ENCODE measurements around the gene ARHGAP10. TPM values are rescaled to one million over a fixed set of nuclear protein-coding genes. Genes with fewer than 3 reads are reported as not detected.

The ARHGAP10 gene
- total RNA-seq, 1 experiment from 2014 or later = 9.0 TPM

GRCh38 chr4:147820975-147821374 lies 89.1 kb downstream of the ARHGAP10 start:
- Histone ChIP-seq H3K9ac (ENCODE audit: low read length) (no peak overlapping the region), H3K27ac (ENCODE audit: low read length) (no peak overlapping the region), H3K27me3 (ENCODE audit: low read length) (no peaks in the 10 kb centered on the region), H3K79me2 (ENCODE audit: low read length) (no peaks in the 10 kb centered on the region), H3K9me2 (replicated peaks; ENCODE audit: low read length) (no peaks in the 10 kb centered on the region), H3K4me3 (ENCODE audit: low read length) (no peak overlapping the region), H3F3A (ENCODE audit: low read length, unreplicated experiment) (no peaks in the 10 kb centered on the region), H3K4me1 (ENCODE audit: insufficient read depth, low read length) (peaks cover 10% of the 10 kb centered on the region), H3K9me3 (ENCODE audit: low read length) (no peaks in the 10 kb centered on the region), H3K36me3 (ENCODE audit: low read depth, low read length) (no peaks in the 10 kb centered on the region), H4K20me1 (ENCODE audit: low read length) (no peaks in the 10 kb centered on the region), H3K4me2 (ENCODE audit: low read length) (no peak overlapping the region), H2AFZ (ENCODE audit: low read length) (no peak overlapping the region)
- ChIA-PET CTCF (interaction anchor here (1.1 kb wide), 1 partner anchor 46 kb away, joined by 3 read pairs; no protein-coding TSS in a partner anchor), POLR2A (ENCODE audit: unreplicated experiment) (no interaction called here)
- no peak for TF ChIP-seq EZH2phosphoT487 (IDR thresholded peaks at IDR 0.05; ENCODE audit: borderline replicate concordance, low read length)
- no peak for TF ChIP-seq CTCF (conservative IDR thresholded peaks at IDR 0.05; ENCODE audit: low read depth, low read length)
- TF ChIP-seq EZH2 (IDR thresholded peaks at IDR 0.05; ENCODE audit: low read length, unreplicated experiment) = no peak
- no TSS peak for BruUV-seq (replicated peaks)
- intact Hi-C loops (cut with micrococcal nuclease) = no loop called here
- ATAC-seq = no peak
- no peak for DNase-seq

- Histone ChIP-seq H2AFZ (ENCODE audit: low read length) (no peak overlapping the region), H3K27me3 (ENCODE audit: low read length) (no peaks in the 10 kb centered on the region), H3K27ac (ENCODE audit: low read length) (no peak overlapping the region), H3K9me2 (replicated peaks; ENCODE audit: low read length) (no peaks in the 10 kb centered on the region), H3F3A (ENCODE audit: low read length, unreplicated experiment) (no peaks in the 10 kb centered on the region), H3K36me3 (ENCODE audit: low read depth, low read length) (no peaks in the 10 kb centered on the region), H3K4me3 (ENCODE audit: low read length) (no peak overlapping the region), H3K4me2 (ENCODE audit: low read length) (no peak overlapping the region), H3K9ac (ENCODE audit: low read length) (no peak overlapping the region), H3K79me2 (ENCODE audit: low read length) (no peaks in the 10 kb centered on the region), H3K4me1 (ENCODE audit: insufficient read depth, low read length) (peaks cover 14% of the 10 kb centered on the region), H4K20me1 (ENCODE audit: low read length) (no peaks in the 10 kb centered on the region), H3K9me3 (ENCODE audit: low read length) (no peaks in the 10 kb centered on the region)
- BruUV-seq (replicated peaks) = no TSS peak
- ChIA-PET CTCF (interaction anchor here (1.1 kb wide), 1 partner anchor 45 kb away, joined by 3 read pairs; no protein-coding TSS in a partner anchor), POLR2A (ENCODE audit: unreplicated experiment) (no interaction called here)
- no peak for TF ChIP-seq CTCF (conservative IDR thresholded peaks at IDR 0.05; ENCODE audit: low read depth, low read length)
- ATAC-seq (peak; percentile 48; the same call in 1 of the 2 replicates), DNase-seq (no peak)
- intact Hi-C loops (cut with micrococcal nuclease) = no loop called here
Measured at GRCh38 chr4:147821555-147821954, 89.7 kb downstream of the ARHGAP10 start.

GRCh38 chr4:147822128-147822527 lies 90.2 kb downstream of the ARHGAP10 start:
- no peak for DNase-seq
- POLR2A ChIA-PET (ENCODE audit: unreplicated experiment) = no interaction called here
- H3K4me3 ChIP-seq (ENCODE audit: low read length) = no peak overlapping the region
- H3K79me2 ChIP-seq (ENCODE audit: low read length) = no peaks in the 10 kb centered on the region
- no peak for ATAC-seq
- H3K27ac ChIP-seq (ENCODE audit: low read length) = no peak overlapping the region
- no peaks in the 10 kb centered on the region for H3K27me3 ChIP-seq (ENCODE audit: low read length)
- no peaks in the 10 kb centered on the region for H4K20me1 ChIP-seq (ENCODE audit: low read length)
- no peaks in the 10 kb centered on the region for H3F3A ChIP-seq (ENCODE audit: low read length, unreplicated experiment)
- no peaks in the 10 kb centered on the region for H3K9me3 ChIP-seq (ENCODE audit: low read length)
- H3K4me1 ChIP-seq (ENCODE audit: insufficient read depth, low read length) = peaks cover 14% of the 10 kb centered on the region
- no peaks in the 10 kb centered on the region for H3K9me2 ChIP-seq (replicated peaks; ENCODE audit: low read length)
- intact Hi-C loops (cut with micrococcal nuclease) = no loop called here
- BruUV-seq (replicated peaks) = no TSS peak
- no peak overlapping the region for H2AFZ ChIP-seq (ENCODE audit: low read length)
- CTCF ChIA-PET = interaction anchor here (1.1 kb wide), 1 partner anchor 45 kb away, joined by 3 read pairs; no protein-coding TSS in a partner anchor
- no peak overlapping the region for H3K9ac ChIP-seq (ENCODE audit: low read length)
- no peak overlapping the region for H3K4me2 ChIP-seq (ENCODE audit: low read length)
- H3K36me3 ChIP-seq (ENCODE audit: low read depth, low read length) = no peaks in the 10 kb centered on the region
- TF ChIP-seq EZH2phosphoT487 (IDR thresholded peaks at IDR 0.05; ENCODE audit: borderline replicate concordance, low read length) (no peak), CTCF (conservative IDR thresholded peaks at IDR 0.05; ENCODE audit: low read depth, low read length) (no peak), EZH2 (IDR thresholded peaks at IDR 0.05; ENCODE audit: low read length, unreplicated experiment) (no peak)
